ENCODE measurements around the gene NPC2. TPM values are rescaled to one million over a fixed set of nuclear protein-coding genes. Genes with fewer than 3 reads are reported as not detected.
"Not testable (repeated sequence)": the region's sequence is repeated elsewhere in the genome, so short reads cannot be mapped to it uniquely, and the experiment has no call there.

The NPC2 gene
- total and polyA plus RNA-seq, 7 donors = 176 to 273 (median 228) TPM

DNA sequence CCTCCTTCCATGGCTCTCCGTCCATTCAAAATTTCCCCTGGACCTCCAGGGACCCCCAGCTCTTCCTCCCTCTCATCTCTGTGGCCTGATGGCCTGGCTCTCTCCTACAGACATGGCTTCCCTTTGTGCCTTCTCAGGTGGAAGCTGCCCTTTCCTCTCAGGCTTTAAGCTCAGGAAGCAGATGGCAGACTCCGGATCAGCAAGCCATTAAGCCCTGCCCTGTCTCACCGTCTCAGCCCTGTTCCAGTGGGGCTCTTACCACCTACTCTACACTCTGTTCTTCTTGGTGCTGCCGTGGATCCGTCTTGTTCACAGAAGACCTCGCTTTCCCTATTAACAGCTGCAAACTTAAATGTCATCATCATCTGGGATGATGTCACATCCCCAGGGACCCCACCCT is 33.1 kb downstream of the NPC2 start:
- DNase-seq = no peak
- Histone ChIP-seq H3K36me3 (no peaks in the 10 kb centered on the region), H3K4me3 (no peak overlapping the region), H3K27me3 (no peaks in the 10 kb centered on the region), H3K9me3 (no peaks in the 10 kb centered on the region), H3K4me1 (no peaks in the 10 kb centered on the region), H3K27ac (no peak overlapping the region)
- intact Hi-C loops (cut with DNase I) = no loop called here
- 71 to 86% methylated on average over 6 of the region's 6 CpGs for WGBS, 2 donors
- TF ChIP-seq POLR2A (IDR thresholded peaks at IDR 0.05) (no peak), EP300 (IDR thresholded peaks at IDR 0.05) (no peak), CTCF (IDR thresholded peaks at IDR 0.05) (no peak), POLR2AphosphoS5 (IDR thresholded peaks at IDR 0.05) (no peak)

DNA sequence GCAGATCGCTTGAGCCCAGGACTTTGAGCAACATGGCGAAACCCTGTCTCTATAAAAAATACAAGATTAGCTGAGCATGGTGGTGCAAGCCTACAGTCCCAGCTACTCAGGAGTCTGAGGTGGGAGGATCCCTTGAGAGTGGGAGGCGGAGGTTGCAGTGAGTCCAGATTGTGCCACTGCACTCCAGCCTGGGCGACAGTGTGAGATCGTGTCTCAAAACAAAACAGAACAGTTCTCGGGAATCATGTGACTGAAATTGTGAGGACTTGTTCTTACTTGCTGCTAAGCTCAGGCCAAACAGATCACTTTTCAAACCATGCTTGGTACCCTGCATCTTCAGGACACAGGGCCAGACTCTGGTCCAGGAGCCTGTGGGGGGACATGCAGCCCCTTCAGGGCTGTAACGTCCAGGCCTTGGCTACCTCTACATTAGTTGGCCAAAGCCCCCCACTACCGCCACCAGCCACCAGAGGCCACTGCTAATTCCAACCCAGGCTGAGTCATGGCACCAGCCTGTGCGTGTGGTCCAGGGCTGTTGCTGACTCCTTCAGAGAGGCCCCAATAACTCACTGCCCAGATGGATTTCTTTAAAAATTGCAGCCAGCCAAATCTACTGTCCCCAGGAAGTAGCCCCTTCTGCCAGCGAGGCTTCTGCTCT is 33.7 kb downstream of the NPC2 start:
- Histone ChIP-seq H3K27ac (no peak overlapping the region), H3K27me3 (no peaks in the 10 kb centered on the region), H3K4me1 (no peaks in the 10 kb centered on the region), H3K4me3 (no peak overlapping the region), H3K9me3 (no peaks in the 10 kb centered on the region), H3K36me3 (no peaks in the 10 kb centered on the region)
- no peak for DNase-seq
- TF ChIP-seq CTCF (IDR thresholded peaks at IDR 0.05) = peak in 1 of 4 experiments; percentile 23
- no peak for TF ChIP-seq POLR2AphosphoS5 (IDR thresholded peaks at IDR 0.05)
- 77 to 82% methylated on average over 10 of the region's 10 CpGs for WGBS, 2 donors
- intact Hi-C loops (cut with DNase I) = no loop called here

- TF ChIP-seq POLR2A (IDR thresholded peaks at IDR 0.05) (no peak), EP300 (IDR thresholded peaks at IDR 0.05) (no peak), POLR2AphosphoS5 (IDR thresholded peaks at IDR 0.05) (no peak), CTCF (IDR thresholded peaks at IDR 0.05) (no peak)
- WGBS, 2 donors = 79 to 86% methylated on average over 4 of the region's 4 CpGs
- intact Hi-C loops (cut with DNase I) = no loop called here
- Histone ChIP-seq H3K27ac (no peak overlapping the region), H3K36me3 (no peaks in the 10 kb centered on the region), H3K4me3 (no peak overlapping the region), H3K27me3 (no peaks in the 10 kb centered on the region), H3K9me3 (no peaks in the 10 kb centered on the region), H3K4me1 (no peaks in the 10 kb centered on the region)
- DNase-seq = no peak
Observed at GRCh38 chr14:74457565-74457895, 35.6 kb downstream of the NPC2 start.

DNA sequence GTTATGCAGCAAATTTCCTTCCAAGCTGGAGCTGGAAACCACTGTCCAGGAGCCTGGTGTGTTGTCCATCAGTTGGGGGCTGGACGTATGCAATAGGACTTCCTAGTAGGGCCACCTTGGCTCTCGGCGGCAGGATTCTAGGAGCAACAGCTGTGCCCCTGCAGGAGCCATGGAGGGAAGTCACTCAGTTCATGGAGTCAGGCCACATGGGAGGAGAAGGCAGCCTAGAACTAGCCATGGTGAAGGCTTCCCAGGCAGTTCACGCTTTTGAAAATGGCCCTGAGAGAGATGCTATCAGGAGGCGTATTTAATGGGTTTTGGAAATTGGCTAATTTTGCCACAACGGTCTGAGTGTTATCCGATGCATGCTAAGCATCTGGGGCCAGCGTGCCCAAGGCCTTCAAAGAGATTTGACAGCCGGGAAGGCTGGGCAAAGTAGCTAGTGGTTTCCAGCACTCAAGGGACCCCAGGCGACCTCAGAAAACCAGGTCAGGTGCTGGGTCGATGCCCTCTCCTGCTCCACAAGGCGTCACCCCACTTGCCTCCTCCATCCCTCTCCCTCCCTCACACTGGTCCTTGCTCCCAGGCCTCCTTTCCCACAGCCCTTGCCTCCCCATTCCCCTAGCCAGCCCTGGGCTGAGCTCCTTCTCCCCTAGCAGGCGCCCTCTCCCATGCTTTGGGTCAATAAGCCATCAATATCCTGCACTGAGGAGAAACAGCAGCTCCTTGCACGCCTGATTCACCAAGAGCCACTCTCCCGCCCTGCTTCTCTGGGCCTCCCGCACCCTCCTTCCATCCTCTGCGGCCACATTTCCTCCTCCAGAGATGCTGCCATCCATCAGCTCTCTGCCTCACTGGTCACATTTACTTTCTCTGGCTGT is 36.2 kb downstream of the NPC2 start:
- TF ChIP-seq CTCF (IDR thresholded peaks at IDR 0.05) (no peak), POLR2AphosphoS5 (IDR thresholded peaks at IDR 0.05) (no peak), EP300 (IDR thresholded peaks at IDR 0.05) (no peak), POLR2A (IDR thresholded peaks at IDR 0.05) (no peak)
- no peak overlapping the region for H3K4me3 ChIP-seq
- no peak for DNase-seq
- no peaks in the 10 kb centered on the region for H3K27me3 ChIP-seq
- H3K27ac ChIP-seq = no peak overlapping the region
- 87 to 88% methylated on average over 17 of the region's 17 CpGs for WGBS, 2 donors
- intact Hi-C loops (cut with DNase I) = no loop called here
- no peaks in the 10 kb centered on the region for H3K4me1 ChIP-seq
- no peaks in the 10 kb centered on the region for H3K36me3 ChIP-seq
- no peaks in the 10 kb centered on the region for H3K9me3 ChIP-seq

DNA sequence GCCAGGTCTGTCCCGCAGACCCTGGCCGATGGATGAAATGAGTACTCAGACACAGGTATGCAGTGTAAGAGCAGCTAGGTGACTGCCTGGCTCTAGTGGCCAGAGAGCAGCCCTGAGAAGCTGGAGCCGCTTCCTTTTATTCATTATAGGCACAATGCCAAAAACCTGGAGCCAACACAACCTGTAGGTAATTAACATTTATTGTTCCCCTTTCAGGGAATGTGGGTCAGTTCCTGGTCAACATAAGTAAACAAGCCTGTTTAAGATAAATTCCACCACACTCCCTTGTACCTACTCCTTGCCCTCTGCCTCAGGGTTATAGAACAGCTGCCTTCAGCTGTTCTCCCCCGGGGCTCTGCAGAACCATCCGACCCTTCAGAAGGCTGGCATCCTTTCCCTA is 38.7 kb downstream of the NPC2 start:
- H3K27me3 ChIP-seq; H3K4me3 ChIP-seq; H3K36me3 ChIP-seq; DNase-seq; intact Hi-C loops (cut with DNase I); H3K4me1 ChIP-seq; H3K27ac ChIP-seq; H3K9me3 ChIP-seq: not testable (repeated sequence)
- 43 to 67% methylated on average over 5 of the region's 5 CpGs for WGBS, 2 donors

Data from sigmoid colon (tissue), 7 donors.